NCI-H2196 treated with DMSO at 0.1 percent for 48 hours (cell line): Measurements from ENCODE around the gene LRRK1.
"Not testable (repeated sequence)": the region's sequence is repeated elsewhere in the genome, so short reads cannot be mapped to it uniquely, and the experiment has no call there.

Experiments used
- DNase-seq: peaks from one replicate; lab custom pipeline; 2025; ENCODE audit not compliant: unreplicated experiment; lab: John Stamatoyannopoulos, UW

LRRK1 gene

DNA sequence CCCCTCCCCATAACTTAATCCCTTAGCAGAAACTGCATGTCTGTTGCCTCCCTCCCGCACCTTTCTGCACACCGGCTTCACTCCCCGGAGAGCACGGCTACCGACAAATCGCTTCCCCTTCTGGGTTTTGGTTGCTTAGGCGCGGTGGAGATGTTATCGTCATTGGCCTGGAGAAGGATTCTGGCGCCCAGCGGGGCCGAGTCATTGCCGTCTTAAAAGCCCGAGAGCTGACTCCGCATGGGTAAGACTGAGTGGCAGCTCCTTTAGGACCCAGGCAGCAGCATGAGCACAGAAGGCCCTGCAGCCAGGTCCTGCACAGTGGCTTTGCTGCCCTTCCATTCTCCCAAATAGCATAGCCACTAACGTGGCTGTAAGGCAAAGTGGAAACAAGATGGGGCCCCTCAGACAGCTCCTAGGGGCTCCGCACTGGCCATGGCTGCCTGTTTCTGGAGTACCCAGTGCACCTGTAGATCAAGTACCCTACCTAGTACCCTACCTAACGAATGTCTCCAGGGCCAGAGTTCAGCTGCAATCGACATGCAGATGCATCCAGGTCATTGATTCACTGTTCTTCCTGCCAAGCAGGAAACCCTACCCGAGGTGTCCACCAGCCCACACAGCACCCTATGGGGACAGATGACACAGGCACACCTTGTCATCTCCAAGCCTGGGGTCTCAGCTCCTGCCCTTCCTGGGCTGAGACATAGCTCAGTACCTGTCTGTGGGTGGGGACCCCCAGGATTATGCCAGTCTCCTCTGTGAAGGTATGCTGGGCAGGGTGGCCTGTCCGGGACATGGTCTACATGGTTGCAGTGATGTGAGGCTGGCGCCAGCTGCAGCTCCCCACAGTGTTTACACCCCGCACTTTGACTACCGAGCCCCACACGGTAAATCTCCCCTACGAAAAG lies 147.6 kb downstream of the LRRK1 start:
- DNase-seq: no peak

DNA sequence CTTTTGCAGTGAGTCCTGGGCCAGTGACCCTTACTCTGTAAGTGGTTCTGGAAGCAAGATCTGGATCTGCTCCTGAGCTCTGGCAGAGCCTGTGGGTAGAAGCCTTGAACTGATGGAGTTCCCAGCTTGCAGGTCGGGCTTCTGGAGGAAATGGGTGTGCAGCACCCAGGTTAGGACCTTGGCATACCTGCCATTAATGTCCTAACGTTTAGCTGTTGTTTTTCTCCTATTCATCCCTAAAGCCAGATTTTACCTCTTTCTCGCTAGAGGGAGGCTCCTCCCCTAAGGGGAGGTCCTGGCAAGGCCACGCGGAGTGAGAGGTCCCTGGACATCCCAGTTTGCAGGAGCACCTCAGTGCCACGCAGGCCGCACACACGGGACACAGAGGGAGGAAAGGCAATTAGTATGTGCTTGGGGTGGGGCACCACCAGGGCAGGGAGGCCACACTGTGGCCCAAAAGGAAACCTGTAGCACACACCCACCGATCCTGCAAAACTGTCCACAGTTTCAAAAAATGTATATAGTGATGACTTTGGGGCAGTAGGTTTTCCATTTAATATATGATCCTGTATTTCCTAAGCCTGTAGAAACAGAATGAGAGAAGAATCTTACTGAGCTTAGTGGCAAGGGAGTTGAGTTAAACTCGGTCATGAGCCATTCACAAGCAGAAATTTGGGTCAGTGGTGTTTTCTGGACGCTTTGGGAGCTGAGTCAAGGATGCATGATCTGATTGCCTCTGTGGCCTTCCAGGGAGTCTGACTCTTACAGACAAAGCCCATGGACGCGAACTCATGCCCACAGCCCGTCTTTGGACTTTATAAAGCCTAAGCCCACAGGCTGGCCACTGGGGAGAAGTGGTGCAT lies 148.7 kb downstream of the LRRK1 start:
- DNase-seq: no peak

DNA sequence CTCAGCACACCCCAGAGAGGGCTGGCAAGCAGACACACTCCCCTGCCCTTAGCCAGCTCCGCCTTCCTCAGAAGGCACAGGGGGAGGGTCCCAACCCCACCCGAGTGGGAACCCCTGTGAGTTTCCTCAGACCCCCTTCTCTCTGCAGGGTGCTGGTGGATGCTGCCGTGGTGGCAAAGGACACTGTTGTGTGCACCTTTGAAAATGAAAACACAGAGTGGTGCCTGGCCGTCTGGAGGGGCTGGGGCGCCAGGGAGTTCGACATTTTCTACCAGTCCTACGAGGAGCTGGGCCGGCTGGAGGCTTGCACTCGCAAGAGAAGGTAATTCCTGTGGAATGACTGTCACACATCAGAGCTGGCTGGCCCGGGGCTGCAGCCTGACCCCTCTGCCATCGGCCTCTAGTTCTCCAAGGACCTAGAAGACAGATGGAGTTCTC lies 149.4 kb downstream of the LRRK1 start:
- no peak for DNase-seq

DNA sequence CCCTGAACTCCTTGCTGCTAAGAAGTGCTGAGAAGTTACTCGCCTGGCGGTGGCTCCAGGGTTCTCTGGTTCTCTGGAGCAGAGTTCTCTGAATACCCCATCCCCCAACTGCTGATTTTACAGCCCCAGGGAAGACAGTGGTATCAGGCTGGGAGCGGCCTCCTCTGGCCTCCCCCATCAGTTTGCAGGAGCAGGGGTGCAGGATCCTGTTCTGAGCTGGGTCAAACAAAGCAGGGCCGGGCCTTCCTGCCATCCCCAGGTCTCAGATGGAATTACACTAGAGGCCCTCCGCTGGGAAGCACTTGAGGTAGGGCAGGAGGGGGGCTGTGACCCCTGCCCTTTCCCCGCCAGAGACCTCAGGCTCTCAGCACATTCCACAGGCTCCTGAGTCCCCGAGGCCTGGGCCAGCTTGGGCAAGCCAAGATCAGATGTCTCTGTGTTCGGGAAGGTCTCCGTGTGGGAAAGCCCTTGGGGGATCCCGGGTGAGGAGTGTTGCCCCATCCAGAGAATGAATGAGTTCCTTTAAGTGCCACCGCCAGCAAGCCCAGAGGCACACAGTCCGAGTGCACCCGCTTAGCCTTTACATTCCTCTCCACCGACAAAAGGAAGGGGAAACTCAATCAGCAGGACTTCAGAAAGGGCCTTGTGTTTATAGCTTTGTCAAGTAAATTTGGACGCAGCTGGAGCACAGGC lies 149.9 kb downstream of the LRRK1 start:
- DNase-seq: no peak

DNA sequence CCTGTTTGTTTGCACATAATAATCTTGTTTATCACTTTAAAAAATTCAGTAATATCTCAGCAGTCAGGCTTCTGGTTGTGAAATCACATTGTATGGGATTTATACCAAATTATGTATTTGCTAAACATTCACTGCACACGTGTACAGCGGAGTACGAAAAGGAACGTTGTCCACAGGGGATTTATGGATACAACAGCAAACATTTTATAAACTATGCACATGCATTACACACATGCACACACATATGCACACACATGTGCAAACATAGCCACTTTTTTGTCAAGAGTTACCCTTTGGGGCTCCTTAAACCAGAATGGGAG lies 150.5 kb downstream of the LRRK1 start:
- DNase-seq: no peak

DNA sequence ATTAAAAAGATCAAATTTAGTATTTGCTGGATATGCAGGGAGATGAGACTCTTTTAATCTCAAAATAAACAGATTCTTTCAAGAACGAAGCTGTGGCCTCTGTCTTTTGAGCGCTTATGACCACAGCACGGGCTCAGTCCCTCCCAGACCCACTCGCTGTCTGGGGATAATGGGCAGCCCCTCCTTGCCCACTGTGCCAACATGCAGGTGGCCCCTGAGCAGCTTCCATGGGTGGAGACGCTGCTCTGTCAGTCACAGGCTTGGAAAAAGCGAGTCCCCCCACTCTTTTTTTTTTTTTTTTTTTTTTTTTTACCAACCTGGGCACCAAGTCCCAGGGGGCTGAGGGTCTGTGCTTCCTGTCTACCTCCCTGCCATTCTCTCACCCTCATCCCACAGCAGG lies 150.9 kb downstream of the LRRK1 start:
- DNase-seq: no peak

DNA sequence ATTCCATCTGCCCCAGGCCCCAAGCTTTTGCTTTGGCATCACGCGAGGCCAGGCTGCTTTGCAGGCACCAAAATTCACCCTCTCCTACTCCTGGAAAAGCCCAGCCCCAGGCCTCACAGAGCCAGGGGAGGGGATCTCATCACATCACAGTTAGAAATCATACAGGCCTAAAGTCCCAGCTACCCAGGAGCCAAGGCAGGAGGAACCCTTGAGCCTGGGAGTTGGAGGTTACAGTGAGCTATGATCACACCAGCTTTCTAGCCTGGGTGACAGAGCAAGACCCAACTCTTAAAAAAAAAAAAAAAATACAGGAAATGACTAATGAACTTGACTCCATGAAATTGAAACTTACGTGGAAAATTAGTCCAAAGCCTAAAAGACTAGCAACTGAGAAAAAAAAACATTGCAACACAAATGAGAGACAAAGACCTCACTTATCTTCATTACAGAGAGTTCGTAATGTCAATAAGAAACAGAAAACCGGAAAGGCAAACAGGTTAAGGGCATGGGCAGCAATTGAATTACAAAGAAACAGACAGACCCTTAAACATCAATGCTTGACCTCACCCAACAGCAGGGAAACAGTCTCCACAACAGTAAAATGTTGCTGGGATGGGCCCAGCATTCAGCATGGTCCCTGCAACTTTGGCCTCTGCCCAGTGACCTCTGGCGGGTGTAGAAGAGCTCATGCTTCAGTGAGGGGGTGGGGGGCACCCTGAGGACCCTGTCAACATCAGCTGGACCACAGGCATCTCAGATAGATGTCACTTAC lies 151.5 kb downstream of the LRRK1 start:
- peak; percentile 68 for DNase-seq

DNA sequence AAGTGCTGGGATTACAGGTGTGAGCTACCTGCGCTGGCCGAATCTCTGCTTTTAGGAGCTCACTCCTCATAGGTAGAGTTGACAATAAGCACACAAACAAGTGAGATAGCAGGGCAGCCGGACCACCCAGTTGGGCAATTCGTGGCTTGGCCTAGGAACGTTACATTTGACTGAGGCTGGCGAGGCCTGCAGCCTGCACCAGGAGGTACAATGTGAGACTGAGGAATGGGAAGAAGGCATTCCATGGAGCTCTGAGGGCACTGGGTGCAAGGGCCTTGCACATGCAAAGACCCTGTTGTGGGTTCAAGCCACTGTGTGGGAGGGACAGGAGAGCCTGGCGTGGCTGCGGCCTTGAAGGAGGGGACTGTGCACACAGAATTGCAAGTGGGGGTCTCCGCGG lies 152.5 kb downstream of the LRRK1 start:
- no peak for DNase-seq

DNA sequence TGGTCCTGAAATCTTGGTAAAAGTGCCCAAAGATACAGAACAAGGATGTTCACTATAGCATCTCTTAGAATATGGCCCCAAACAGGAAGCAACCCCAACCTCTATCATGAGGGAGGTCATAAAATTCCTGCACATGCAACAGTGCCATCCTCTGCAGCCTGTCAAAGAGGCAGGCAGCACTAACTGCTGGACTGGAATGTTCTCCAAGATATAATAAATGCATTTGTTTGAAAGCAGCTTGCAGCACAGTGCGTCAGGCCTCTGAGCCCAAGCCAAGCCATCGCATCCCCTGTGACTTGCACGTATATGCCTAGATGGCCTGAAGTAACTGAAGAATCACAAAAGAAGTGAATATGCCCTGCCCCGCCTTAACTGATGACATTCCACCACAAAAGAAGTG lies 153.1 kb downstream of the LRRK1 start:
- DNase-seq: not testable (repeated sequence)

DNA sequence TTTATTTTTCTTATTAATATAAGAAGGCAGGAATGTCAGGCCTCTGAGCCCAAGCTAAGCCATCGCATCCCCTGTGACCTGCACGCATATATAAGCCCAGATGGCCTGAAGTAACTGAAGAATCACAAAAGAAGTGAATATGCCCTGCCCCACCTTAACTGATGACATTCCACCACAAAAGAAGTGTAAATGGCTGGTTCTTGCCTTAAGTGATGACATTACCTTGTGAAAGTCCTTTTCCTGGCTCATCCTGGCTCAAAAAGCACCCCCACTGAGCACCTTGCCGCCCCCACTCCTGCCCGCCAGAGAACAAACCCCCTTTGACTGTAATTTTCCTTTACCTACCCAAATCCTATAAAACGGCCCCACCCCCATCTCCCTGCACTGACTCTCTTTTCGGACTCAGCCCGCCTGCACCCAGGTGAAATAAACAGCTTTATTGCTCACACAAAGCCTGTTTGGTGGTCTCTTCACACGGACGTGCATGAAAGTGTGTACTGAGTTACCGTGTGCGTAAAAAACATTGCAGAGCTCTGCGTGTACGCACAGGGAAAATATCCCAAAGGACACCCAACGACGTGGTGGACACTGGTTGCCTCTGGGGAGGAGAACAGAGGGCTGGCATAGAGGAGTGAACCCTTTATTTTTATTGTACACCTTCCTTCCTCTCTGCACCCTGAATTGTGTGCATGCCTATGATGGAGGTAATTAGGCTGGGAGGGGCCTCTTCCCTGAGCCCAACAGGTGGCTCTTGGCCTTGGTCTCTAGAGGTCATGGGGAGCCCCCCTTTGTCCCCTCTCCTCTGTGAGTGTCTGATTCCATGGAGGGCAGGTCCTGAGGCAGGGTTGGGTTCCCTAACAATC lies 158.9 kb downstream of the LRRK1 start:
- not testable (repeated sequence) for DNase-seq

DNA sequence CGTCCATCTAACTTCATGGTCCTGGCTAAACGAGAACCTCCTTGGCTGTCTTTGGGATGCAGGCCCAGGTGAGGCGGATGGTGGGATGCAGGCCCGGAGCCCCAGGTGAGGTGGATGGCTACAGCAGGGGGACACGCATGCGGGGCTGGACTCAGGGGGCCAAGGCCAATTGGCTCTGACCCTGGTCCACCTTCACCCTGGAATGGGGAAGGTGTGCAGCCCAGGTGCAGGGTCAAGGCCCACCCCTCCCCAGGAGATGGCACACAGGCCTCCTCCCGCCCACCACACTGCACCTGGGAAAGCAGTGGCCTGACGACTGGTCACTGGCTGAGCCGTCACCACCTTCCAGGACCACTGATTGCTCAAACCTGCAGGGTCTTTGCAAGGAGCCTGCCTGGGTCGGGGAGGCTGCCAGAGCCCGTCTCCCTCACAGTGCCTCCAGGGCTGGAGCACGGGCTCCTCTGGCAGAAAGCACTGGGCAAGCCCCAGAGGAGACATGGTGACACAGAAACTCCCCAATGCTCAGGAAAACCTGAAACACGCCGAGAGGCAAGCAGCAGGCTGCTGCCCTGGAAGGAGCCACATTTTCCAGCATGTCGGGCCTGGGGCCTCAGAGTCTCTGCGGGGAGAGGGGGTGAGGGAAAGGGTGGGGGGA lies 159.6 kb downstream of the LRRK1 start:
- no peak for DNase-seq

DNA sequence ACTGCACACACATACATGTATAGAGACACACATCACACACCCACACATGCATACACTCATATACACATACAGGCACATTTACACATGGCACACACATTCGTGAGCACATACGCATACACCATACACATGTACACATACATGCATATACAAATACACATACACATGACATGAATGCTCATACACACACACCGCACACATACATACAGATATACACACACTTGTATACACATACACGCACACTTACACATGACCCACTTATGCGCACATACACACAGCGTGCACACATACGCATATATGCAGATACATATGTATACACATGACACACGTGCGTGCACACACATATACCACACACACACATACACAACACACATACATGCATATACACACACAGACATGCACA lies 162.7 kb downstream of the LRRK1 start:
- no peak for DNase-seq

DNA sequence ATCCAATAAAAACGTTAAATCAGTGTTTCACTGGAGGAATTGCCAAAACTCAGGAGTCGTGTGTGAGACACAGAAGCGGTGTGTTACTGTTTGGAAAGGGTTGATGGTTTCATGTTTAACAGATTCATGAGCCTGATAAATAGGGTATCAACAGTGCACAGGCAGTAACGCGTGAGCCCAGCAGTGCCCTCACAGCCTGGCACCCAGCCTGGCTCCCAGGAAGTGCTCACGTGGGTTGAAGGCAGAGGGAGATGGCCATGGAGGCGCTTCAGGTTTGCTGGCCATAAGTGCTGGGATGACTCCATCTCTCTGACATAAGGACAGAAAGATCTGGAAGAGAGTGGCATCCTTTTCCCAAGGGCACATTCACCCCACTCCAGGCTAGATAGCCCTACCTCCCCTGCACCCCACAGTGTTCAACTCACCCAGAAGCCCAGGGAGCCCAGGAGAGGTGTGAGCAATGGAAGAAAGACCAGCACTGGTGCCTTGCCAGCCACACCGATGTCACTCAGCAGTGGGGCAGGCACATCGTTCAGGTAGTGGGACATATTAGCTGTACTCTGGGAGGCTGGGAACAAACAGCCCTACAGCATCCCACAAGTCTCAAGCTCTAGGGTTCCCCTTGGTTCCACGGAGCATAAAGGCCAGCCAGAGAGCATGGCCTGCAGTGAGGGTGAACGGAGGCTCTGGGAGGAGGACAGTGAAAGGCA lies 164.3 kb downstream of the LRRK1 start:
- DNase-seq: no peak

DNA sequence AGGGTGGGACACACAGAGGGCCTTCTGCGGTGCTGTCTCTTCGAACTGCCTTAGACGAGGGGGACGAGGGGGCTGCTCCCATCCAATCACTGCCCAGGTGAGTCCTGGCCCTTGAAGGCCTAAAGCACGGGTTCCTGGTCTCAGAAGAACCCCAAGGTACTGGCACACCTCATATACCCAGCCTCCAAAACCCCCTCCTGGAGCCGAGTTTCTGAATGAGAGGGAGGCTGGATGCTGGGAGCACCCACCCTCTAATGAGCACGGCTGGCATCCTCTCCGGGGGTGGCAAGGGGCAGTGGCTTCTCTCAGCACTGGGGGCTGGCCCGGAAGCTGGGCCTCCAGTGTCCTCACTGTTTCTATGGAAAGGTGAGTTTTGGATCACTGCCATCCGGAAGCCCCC lies 165.6 kb downstream of the LRRK1 start:
- DNase-seq: no peak

DNA sequence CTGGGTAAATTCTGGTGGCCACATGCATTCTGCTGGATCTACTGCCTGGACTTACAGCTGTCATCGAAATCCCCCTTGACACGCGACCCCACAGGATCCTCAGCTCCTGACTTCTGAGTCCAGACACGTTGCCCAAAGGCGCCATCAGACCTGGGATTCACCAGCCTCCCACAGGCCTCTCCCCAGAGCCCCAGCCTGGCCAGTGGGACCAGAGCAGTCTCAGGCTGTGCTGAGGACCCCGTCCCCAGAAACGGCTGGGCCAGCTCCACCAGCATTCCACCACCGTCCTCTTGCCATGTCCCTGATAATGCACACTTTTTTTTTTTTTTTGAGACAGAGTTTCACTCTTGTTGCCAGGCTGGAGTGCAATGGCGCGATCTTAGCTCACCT lies 166.1 kb downstream of the LRRK1 start:
- no peak for DNase-seq

DNA sequence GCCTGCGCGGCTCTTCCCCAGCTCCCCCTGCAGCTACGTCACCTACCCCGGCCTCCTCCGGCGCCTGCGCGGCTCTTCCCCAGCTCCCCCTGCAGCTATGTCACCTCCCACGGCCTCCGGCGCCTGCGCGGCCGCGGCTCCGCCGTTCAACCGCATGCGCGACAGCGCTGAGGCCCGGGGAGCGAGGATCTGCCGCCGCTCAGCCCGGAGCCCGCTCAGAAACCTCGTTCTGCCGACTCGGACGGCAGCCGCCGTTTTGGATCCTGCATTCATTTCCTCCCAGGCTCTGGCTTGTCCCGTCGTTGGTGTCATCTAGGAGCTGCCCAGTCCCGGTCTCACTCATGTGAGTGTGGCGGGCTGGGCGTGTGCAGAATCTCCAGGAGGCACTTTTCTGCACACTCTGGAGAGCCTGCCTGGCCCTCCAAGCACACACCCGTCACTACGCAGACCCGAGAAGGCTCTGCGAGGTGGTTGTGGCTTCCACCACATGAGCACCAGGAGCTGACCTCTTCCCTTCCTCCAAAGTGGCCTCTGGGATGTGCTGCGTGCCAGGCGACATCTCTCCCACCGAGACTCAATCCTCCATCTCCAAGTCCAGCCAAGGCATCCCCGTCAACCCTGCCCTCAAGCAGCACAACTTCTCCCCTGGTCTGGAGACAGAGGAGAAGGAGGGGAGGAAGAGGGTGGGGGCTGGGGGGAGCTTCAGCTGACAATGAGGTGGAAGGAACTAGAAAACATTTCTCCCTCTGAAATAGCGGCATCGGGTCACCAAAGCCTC lies 167.4 kb downstream of the LRRK1 start:
- no peak for DNase-seq

DNA sequence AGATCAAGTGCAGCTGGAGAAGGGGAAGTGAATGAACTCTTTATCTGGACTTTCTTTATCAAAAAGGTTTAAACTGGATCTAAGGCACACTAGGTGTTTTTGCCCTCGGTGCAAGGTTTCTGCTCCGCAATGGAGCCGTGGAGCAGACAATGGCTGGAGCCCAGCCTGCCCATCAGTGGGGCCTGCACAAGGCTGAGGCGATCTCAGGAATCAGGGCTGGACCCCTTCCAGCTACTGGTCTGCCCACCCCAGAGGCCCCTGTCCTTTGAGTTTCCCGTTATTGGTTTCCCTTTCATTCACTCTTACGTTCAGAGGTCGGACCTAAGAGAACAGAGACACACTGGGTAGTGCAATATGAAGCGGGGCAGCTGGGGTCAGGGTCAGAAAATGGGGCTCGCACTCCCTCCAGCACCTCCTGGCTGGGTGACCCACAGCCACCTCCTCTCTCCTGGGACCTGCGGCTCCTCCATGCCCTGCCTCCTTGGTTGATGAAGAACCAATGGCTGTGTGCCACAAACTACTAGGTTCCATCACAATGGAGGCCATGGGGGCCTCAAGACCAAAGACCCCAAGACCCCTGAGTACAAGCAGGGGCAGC lies 168.1 kb downstream of the LRRK1 start:
- DNase-seq: no peak

DNA sequence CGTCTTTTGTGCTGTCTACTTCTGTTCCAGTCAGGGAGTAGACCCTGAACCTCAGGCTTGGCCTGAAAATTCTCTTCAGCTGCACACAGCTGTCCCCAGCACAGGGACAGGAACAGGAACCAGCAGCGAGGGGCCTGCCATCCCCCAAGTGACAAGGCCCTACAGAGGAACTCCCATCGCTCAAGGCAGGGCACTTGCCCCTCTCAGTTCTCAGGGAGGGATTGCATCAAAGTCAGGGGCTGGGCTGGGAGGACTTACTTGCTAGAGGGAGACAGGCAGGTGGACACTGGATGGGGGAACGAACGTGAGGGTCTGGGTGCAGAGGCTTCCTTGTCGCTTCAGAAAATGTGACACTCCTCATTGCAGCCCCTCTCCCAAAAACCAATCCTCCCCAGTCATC lies 169.1 kb downstream of the LRRK1 start:
- no peak for DNase-seq
